ENCODE data around the gene NRXN3.

DNA sequence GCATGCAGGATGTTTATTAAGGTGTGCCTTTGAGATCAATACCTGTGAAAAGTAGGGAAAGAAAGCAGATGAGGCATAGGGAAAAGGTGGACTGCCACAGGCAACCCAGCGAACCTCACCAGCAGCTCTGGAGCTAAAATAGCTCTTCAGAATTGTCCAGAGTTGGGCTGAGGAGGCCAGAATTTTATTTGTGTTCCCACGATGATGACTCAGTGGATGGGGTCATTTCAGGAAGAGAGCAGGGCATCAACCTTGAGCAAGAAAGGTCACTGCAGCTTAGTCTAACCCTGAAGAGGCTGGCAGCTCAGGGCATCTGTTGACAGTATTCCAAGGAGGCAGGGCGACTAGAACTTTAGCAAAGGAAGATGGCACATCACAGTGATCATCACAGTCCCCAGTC lies 1345.0 kb downstream of the NRXN3 start:
- TF ChIP-seq, protein P1, sequence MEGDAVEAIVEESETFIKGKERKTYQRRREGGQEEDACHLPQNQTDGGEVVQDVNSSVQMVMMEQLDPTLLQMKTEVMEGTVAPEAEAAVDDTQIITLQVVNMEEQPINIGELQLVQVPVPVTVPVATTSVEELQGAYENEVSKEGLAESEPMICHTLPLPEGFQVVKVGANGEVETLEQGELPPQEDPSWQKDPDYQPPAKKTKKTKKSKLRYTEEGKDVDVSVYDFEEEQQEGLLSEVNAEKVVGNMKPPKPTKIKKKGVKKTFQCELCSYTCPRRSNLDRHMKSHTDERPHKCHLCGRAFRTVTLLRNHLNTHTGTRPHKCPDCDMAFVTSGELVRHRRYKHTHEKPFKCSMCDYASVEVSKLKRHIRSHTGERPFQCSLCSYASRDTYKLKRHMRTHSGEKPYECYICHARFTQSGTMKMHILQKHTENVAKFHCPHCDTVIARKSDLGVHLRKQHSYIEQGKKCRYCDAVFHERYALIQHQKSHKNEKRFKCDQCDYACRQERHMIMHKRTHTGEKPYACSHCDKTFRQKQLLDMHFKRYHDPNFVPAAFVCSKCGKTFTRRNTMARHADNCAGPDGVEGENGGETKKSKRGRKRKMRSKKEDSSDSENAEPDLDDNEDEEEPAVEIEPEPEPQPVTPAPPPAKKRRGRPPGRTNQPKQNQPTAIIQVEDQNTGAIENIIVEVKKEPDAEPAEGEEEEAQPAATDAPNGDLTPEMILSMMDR (IDR thresholded peaks at IDR 0.05; ENCODE audit: poor library complexity, severe bottlenecking), result no peak
- TF ChIP-seq TAF1 (IDR thresholded peaks at IDR 0.05; ENCODE audit: low read depth) (no peak), SMC3 (conservative IDR thresholded peaks at IDR 0.05; ENCODE audit: poor library complexity) (no peak), EP300 (conservative IDR thresholded peaks at IDR 0.05; ENCODE audit: poor library complexity, severe bottlenecking) (no peak), RAD21 (conservative IDR thresholded peaks at IDR 0.05) (no peak), POLR2AphosphoS5 (IDR thresholded peaks at IDR 0.05) (no peak), EZH2 (IDR thresholded peaks at IDR 0.05; ENCODE audit: borderline replicate concordance, insufficient read depth, low read length, poor library complexity, severe bottlenecking) (no peak), MXI1 (conservative IDR thresholded peaks at IDR 0.05; ENCODE audit: poor library complexity, severe bottlenecking) (no peak)
- TF ChIP-seq, protein P2, sequence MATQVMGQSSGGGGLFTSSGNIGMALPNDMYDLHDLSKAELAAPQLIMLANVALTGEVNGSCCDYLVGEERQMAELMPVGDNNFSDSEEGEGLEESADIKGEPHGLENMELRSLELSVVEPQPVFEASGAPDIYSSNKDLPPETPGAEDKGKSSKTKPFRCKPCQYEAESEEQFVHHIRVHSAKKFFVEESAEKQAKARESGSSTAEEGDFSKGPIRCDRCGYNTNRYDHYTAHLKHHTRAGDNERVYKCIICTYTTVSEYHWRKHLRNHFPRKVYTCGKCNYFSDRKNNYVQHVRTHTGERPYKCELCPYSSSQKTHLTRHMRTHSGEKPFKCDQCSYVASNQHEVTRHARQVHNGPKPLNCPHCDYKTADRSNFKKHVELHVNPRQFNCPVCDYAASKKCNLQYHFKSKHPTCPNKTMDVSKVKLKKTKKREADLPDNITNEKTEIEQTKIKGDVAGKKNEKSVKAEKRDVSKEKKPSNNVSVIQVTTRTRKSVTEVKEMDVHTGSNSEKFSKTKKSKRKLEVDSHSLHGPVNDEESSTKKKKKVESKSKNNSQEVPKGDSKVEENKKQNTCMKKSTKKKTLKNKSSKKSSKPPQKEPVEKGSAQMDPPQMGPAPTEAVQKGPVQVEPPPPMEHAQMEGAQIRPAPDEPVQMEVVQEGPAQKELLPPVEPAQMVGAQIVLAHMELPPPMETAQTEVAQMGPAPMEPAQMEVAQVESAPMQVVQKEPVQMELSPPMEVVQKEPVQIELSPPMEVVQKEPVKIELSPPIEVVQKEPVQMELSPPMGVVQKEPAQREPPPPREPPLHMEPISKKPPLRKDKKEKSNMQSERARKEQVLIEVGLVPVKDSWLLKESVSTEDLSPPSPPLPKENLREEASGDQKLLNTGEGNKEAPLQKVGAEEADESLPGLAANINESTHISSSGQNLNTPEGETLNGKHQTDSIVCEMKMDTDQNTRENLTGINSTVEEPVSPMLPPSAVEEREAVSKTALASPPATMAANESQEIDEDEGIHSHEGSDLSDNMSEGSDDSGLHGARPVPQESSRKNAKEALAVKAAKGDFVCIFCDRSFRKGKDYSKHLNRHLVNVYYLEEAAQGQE (IDR thresholded peaks at IDR 0.05; ENCODE audit: borderline replicate concordance), result no peak
